Upper lobe of left lung (tissue), 6 donors: ENCODE measurements around the gene EIPR1. TPM values are rescaled to one million over a fixed set of nuclear protein-coding genes. Genes with fewer than 3 reads are reported as not detected.

Source experiments
- ATAC-seq, 2 donors: fragments of 200-7000 bp; cut with Tn5 transposase; one replicate each; pipeline ENCODE4 v1.9.1; 2022; ENCODE audit warnings: mild to moderate bottlenecking in 2 of 2, moderate library complexity in 2 of 2; ENCODE audit not compliant: low FRiP score in 2 of 2
- DNase-seq, 2 donors: peaks; one replicate each; pipeline ENCODE4 v3.0.0-alpha.2; 2019 to 2020
- H3K27ac ChIP-seq, 4 donors: fragments of 200-600 bp; sonication (generic); one replicate each; pipeline ENCODE4 v1.5.1; 2016 to 2019
- H3K27me3 ChIP-seq, 4 donors: fragments of 200-600 bp; sonication (generic); one replicate each; pipeline ENCODE4 v1.5.1; 2017 to 2019
- H3K36me3 ChIP-seq, 4 donors: fragments of 200-600 bp; sonication (generic); one replicate each; pipeline ENCODE4 v1.5.1; 2016 to 2019
- H3K4me1 ChIP-seq, 4 donors: fragments of 200-600 bp; sonication (generic); one replicate each; pipeline ENCODE4 v1.5.1; 2018 to 2019
- H3K4me3 ChIP-seq, 4 donors: fragments of 200-600 bp; sonication (generic); one replicate each; pipeline ENCODE4 v1.5.1; 2017 to 2019; ENCODE audit warnings: mild to moderate bottlenecking in 2 of 4, moderate library complexity in 1 of 4
- H3K9me3 ChIP-seq, 4 donors: fragments of 200-600 bp; sonication (generic); one replicate each; pipeline ENCODE4 v1.5.1; 2018 to 2019
- CTCF ChIP-seq, 6 experiments: fragments of 450-650 bp in 4 of 6; fragments of 200-600 bp in 2 of 6; sonication (generic) in 2 of 6; IDR thresholded peaks; one replicate each; pipeline ENCODE4 v1.5.1; 2016 to 2019; ENCODE audit warnings: antibody characterized with exemption in 6 of 6
- EP300 ChIP-seq, 4 donors: sonication (generic); formaldehyde crosslinking; IDR thresholded peaks; one replicate each; pipeline ENCODE4 v1.5.1; 2017; ENCODE audit warnings: antibody characterized with exemption in 4 of 4, control low read depth in 2 of 4
- POLR2A ChIP-seq, 4 donors: fragments of 450-650 bp; IDR thresholded peaks; one replicate each; pipeline ENCODE4 v1.5.1; 2016 to 2017; ENCODE audit warnings: antibody characterized with exemption in 4 of 4, mild to moderate bottlenecking in 2 of 4
- POLR2AphosphoS5 ChIP-seq, 2 donors: sonication (generic); formaldehyde crosslinking; IDR thresholded peaks; one replicate each; pipeline ENCODE4 v1.5.1; 2017; ENCODE audit warnings: antibody characterized with exemption in 2 of 2
- WGBS, 2 donors: methylation state at CpG; one replicate each; pipeline ENCODE4 v1.1.5; 2017 to 2018; 5-methylcytosine and 5-hydroxymethylcytosine counted together
- total RNA-seq, 6 donors: library from RNA; depleted of rRNA in 4 of 6; stranded (reverse); fragments of >200 nt in 4 of 6; gene quantifications; one replicate each; pipeline versions ENCODE4 v1.1.0 to v1.2.1, GENCODE V29; 2016 to 2021
- donor health status: DM: no; HTN: no; CAD: no; lungs with moderate emphysema.
- donor health status: DM: no; HTN: yes; CAD: no; lungs with severe emphysema.

Gene EIPR1
- total RNA-seq, 6 donors from 2014 or later, result 17.6 to 39.8 (median 23.6) TPM

- TF ChIP-seq POLR2AphosphoS5 (IDR thresholded peaks at IDR 0.05) (no peak), CTCF (IDR thresholded peaks at IDR 0.05) (no peak), EP300 (IDR thresholded peaks at IDR 0.05) (no peak), POLR2A (IDR thresholded peaks at IDR 0.05) (no peak)
- no peak for ATAC-seq
- WGBS, 2 donors, result 90 to 95% methylated on average over 3 of the region's 3 CpGs
Measured at GRCh38 chr2:3229221-3229620, 148.4 kb downstream of the EIPR1 start.

GRCh38 chr2:3224681-3225080, 152.9 kb downstream of the EIPR1 start:
- no peak for ATAC-seq
- Histone ChIP-seq H3K4me3 (no peak overlapping the region), H3K27ac (no peak overlapping the region), H3K36me3 (no peaks in the 10 kb centered on the region), H3K27me3 (no peaks in the 10 kb centered on the region), H3K4me1 (no peaks in the 10 kb centered on the region), H3K9me3 (peaks cover 0 to 4% (median 0%) of the 10 kb centered on the region in 4 donors)
- 81 to 87% methylated on average over 9 of the region's 9 CpGs for WGBS, 2 donors
- no peak for DNase-seq
- no peak for TF ChIP-seq CTCF (IDR thresholded peaks at IDR 0.05)
- no peak for TF ChIP-seq EP300 (IDR thresholded peaks at IDR 0.05)
- TF ChIP-seq POLR2A (IDR thresholded peaks at IDR 0.05), result no peak
- no peak for TF ChIP-seq POLR2AphosphoS5 (IDR thresholded peaks at IDR 0.05)

More at GRCh38 chr2:3229221-3229620, 148.4 kb downstream of the EIPR1 start:
- H3K36me3 ChIP-seq, result peaks cover 0 to 3% (median 0%) of the 10 kb centered on the region in 4 donors
- H3K27me3 ChIP-seq, result no peaks in the 10 kb centered on the region
- no peak overlapping the region for H3K27ac ChIP-seq
- H3K9me3 ChIP-seq, result peaks cover 0 to 4% (median 0%) of the 10 kb centered on the region in 4 donors
- no peak for DNase-seq
- H3K4me1 ChIP-seq, result no peaks in the 10 kb centered on the region
- H3K4me3 ChIP-seq, result no peak overlapping the region

GRCh38 chr2:3223080-3223923, 154.3 kb downstream of the EIPR1 start:
- TF ChIP-seq CTCF (IDR thresholded peaks at IDR 0.05) (no peak), POLR2AphosphoS5 (IDR thresholded peaks at IDR 0.05) (no peak), POLR2A (IDR thresholded peaks at IDR 0.05) (no peak), EP300 (IDR thresholded peaks at IDR 0.05) (no peak)
- no peaks in the 10 kb centered on the region for H3K4me1 ChIP-seq
- DNase-seq (no peak), ATAC-seq (peak in 1 of 2 donors; percentile 57)
- no peak overlapping the region for H3K27ac ChIP-seq
- no peak overlapping the region for H3K4me3 ChIP-seq
- H3K36me3 ChIP-seq, result no peaks in the 10 kb centered on the region
- 75 to 78% methylated on average over 18 of the region's 18 CpGs for WGBS, 2 donors
- no peaks in the 10 kb centered on the region for H3K27me3 ChIP-seq
- H3K9me3 ChIP-seq, result peaks cover 0 to 4% (median 0%) of the 10 kb centered on the region in 4 donors

- Histone ChIP-seq H3K9me3 (peaks cover 0 to 4% (median 0%) of the 10 kb centered on the region in 4 donors), H3K27me3 (no peaks in the 10 kb centered on the region), H3K27ac (no peak overlapping the region), H3K4me1 (no peaks in the 10 kb centered on the region), H3K4me3 (no peak overlapping the region), H3K36me3 (no peaks in the 10 kb centered on the region)
- ATAC-seq (no peak), DNase-seq (no peak)
- 78 to 88% methylated on average over 9 of the region's 9 CpGs for WGBS, 2 donors
- no peak for TF ChIP-seq POLR2A (IDR thresholded peaks at IDR 0.05)
- no peak for TF ChIP-seq CTCF (IDR thresholded peaks at IDR 0.05)
- TF ChIP-seq EP300 (IDR thresholded peaks at IDR 0.05), result no peak
- no peak for TF ChIP-seq POLR2AphosphoS5 (IDR thresholded peaks at IDR 0.05)
Measured at GRCh38 chr2:3222636-3223035, 155.0 kb downstream of the EIPR1 start.
